GM12801 (cell line): Measurements from ENCODE around the gene GNB1.

Experiments
- CTCF ChIP-seq: IDR thresholded peaks from one replicate; pipeline ENCODE4 v1.5.1; 2011; ENCODE audit warnings: control low read depth; ENCODE audit not compliant: insufficient read length; ENCODE audit errors: extremely low read depth

The GNB1 gene

DNA sequence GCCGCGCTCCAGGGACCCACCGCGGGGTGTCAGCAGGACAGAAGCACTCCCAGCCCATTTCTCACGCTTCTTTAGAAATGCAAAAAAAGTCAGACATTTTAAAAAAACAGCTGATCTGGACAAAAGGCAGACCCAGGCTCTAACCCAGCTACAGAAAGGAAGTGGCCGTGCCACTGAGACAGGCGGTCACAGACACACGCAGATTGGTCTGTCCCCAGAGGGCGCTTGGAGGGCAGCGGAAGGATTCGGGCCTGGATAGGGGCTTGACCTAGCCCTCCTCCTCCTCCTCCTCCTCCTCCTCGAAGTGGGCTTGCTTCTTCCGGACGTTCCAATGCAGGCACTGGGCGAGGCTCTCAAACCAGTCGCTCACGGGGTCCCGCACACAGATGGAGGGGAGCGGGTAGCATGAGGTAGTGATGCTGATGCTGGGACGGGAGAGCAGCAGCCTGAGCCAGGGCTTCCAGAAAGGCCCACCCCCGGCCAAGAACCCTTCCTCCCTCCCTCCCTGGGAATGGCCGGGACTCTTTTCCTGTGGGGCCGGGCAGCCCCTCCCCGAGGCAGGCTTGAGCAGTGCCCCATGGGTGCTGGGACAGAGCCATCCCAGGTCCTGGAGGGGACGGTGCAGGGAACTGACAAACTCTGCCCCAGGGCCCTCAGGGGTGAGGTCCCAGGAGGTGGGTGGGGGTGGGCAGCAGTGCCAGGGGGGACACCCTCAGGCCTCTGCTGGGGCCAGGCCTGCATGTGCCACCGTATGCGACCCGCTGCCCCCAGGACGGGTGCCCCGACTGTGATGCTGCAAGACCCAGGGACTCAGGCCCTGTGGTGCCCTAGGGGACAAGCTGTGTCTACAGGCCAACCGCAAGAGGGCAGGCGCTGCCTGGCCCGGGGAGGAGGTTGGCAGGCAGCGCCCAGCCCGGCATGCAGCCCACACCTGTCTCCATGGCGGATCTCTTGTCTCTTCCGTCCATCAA, 138.0 kb downstream of the GNB1 start:
- TF ChIP-seq CTCF, result no peak

- no peak for TF ChIP-seq CTCF
These were observed 138.7 kb downstream of the GNB1 start for GRCh38 chr1:1752190-1752589.

- no peak for TF ChIP-seq CTCF
These were observed 142.1 kb downstream of the GNB1 start for GRCh38 chr1:1748686-1749321.
